HG02642 (cell line): Measurements from ENCODE around the gene FOXG1.

Experiments used
- ATAC-seq: cut with Tn5 transposase; IDR thresholded peaks from one replicate; pipeline ENCODE4 v1.9.1; 2021; ENCODE audit warnings: mild to moderate bottlenecking; ENCODE audit not compliant: unreplicated experiment, poor library complexity

The FOXG1 gene

DNA sequence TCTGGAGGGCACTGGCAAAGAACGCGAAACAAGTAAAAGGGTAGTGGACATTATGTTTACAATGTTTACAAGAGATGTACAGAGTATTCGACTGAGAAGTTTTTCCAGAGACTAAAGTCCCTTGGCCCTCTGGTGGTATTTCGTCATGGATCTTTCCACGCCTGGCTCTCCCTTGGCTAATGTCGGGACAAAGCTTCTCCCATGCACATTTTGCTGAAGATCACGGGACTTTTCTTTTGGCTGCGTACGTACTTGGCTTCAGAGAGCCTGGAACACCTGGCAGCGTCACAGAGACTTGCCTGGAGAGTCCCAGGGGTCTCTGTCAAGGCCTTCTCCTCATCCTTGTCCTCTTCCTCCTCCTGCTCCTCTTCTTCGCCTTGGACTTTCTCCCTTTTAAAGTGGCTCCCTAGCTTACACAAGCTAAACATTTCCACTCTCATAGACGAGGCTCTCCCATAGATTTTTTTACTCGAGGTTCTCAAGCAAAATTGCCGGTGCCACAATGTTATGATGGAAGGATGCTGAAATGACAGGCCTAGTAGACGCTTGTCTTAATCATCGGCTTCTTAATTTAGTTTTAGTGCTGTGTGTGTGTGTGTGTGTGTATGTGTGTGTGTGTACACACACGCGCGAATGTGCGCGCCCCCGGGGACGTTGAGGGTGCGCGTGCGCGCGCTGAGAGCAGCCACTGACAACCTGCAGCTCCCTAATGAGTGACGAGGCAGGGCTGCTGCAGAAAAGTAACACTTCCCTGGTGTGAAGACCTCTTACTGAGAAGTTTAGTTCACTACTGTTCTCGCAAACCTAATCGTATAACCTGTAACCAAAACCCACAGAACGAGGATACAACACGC is 4.9 kb upstream of the FOXG1 start:
- ATAC-seq = no peak

- ATAC-seq = no peak
Measured at GRCh38 chr14:28762303-28762954, 4.2 kb upstream of the FOXG1 start.

DNA sequence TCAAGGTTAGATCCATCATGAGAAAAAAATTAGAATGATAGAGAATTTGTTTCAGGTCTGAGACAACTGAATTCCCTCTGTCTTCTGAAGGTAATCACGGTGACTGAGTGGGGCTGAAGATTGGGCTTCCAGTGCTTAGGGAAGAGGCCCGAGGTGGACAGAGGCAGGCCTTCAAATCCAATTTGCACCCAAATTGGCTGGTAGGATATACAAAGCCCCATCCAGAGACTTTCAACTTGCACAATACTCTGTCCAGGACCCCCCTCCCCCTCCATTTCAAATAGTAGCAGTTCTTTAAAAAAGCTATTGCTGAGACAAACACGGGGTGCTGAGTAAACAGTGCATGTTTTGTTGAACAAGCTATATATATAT is 3.6 kb upstream of the FOXG1 start:
- no peak for ATAC-seq

DNA sequence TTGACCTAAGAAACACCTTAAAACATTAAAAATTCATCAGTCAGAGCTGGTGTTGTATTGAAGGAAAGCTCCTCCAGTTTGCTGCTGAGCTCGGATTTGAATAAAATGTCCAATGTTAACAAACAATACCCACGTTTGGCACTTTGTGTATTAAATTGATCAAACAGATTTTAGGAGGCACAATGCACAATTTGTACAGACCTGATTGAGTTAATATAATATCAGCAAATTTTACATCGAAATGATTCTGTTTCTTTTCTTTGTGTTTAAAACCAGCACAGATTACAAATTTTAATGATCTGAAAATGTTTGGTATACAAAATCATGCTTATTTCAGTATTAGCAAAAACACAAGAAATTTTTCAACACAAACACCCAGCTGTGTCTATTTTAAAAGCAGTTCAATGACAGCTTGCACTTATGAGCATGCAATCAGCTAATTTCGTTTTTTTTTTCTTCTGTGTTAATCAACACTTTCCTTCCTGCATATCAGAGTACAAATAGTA is 2.8 kb upstream of the FOXG1 start:
- no peak for ATAC-seq

DNA sequence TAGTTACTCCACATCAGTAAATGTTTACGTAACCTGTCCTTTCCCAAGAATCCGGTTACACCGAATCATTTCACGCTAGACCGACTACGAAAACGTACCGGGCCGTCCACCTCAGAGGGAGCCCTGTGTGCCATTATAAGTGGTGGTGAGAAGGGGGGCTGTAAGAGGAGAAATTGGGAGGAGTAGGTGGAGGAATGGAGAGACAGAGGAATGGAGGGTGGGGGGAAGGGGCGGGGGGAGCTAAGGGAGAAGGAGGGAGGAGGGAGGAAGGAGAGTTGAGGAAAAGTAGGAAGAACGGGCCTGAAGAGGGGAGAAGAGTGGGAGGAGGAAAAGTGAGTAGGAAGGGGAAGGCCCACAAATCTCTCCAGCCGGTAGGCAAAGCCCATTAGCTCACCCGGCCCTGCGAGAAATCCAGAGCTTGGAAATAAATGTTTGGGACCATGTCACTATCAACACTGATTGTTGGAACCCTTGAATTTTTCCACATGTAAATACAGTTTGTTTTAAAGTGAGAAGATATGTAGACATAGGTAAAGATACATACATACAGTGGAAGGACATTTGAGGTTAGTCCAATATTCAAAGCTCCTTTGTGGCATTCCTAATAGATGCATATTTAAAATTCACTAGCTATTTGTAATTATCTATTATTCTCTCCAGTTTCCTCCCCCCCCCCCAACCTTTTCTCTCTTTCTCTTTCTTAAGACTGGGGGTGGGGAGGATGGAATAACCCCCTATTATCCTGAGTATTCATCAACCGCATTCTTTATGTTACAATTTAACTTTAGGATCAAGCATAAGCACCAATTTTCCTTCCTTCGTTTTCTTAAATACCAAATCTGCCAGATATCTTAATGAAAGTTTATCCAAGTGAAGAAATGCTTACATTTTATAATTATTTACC is 2.1 kb upstream of the FOXG1 start:
- no peak for ATAC-seq

GRCh38 chr14:28765169-28765830 is 1.3 kb upstream of the FOXG1 start:
- no peak for ATAC-seq

DNA sequence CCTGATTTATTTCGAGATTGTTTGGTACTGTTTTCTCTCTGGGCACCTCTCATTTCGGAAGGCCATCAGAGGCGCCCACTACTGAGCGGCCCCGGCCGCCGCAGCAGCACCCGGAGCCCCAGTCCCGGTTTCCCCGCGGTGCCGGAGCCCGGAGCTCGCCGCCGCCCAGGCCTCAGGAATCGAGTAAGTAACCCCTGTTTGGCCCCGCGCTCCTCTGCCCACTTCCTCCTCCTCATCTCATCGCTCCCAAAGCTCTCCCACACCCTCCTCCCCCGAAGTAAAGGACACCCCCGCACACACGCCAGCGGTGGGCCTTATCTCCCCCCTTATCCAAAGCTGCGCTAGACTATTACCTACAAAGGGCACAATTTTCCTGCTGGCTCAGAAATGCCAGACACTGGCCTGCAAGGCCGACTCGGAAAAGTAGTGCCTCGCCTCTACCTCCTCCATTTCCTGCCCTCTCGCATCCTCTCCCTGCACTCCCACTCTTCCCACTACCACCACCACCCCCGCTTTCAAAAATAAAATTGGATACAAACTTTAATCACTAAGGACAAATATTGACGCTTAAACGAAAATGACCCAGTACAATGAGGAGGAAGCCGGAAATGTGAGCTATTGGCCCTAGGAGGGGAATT is 637 bp upstream of the FOXG1 start:
- ATAC-seq = peak; percentile 4

DNA sequence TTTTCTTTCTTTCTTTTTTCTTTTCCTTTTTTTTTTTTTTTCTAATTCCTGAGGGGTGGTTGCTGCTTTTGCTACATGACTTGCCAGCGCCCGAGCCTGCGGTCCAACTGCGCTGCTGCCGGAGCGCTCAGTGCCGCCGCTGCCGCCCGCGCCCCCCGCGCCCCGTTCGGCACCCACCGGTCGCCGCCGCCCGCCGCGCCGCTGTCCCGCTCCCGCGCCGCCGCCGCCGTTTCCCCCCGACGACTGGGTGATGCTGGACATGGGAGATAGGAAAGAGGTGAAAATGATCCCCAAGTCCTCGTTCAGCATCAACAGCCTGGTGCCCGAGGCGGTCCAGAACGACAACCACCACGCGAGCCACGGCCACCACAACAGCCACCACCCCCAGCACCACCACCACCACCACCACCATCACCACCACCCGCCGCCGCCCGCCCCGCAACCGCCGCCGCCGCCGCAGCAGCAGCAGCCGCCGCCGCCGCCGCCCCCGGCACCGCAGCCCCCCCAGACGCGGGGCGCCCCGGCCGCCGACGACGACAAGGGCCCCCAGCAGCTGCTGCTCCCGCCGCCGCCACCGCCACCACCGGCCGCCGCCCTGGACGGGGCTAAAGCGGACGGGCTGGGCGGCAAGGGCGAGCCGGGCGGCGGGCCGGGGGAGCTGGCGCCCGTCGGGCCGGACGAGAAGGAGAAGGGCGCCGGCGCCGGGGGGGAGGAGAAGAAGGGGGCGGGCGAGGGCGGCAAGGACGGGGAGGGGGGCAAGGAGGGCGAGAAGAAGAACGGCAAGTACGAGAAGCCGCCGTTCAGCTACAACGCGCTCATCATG is 654 bp downstream of the FOXG1 start:
- no peak for ATAC-seq

GRCh38 chr14:28767853-28768741 is 1.5 kb downstream of the FOXG1 start:
- ATAC-seq = no peak

- no peak for ATAC-seq
Measured at GRCh38 chr14:28769276-28769880, 2.8 kb downstream of the FOXG1 start.

- ATAC-seq = no peak
Measured at GRCh38 chr14:28770061-28770460, 3.5 kb downstream of the FOXG1 start.

DNA sequence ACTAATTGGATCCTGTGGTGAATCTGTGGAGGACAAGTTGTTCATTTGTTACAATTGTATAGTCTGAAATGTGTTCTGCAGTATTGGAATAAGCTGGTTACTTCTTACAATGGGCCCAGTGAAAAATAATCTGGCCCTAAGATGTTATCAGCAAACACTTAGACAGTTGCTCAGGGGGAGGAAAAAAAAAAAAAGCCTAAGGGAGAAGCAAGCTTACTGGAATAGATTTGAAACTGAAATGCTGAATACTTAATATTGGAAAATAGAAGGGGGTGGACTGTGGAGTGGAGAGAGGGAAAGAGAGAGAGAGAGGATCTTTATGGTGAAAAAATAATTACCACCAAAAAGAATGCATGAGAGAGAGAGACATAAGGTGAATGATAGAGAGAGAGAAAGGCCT is 4.0 kb downstream of the FOXG1 start:
- ATAC-seq = no peak

DNA sequence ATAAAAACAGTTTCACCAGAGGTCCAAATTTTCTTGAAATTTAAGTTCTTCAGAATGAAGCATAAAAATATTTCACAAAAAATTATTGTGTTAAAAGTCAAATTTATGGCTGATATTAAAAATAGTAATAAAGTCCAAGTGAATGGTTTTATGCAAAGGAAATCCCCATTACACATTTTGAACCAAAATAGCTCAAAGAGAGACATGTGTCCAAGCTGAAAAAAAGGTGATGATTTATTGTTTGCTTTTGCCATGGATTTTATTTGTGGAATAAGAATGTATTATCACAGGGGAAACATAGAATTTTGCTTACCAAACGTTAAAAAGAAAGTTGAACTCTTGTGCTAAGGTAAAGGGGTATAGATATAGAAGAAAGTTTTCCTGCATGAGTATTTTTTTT is 4.6 kb downstream of the FOXG1 start:
- no peak for ATAC-seq

- no peak for ATAC-seq
Measured at GRCh38 chr14:28772613-28773012, 6.0 kb downstream of the FOXG1 start.

- no peak for ATAC-seq
Measured at GRCh38 chr14:28773176-28773575, 6.6 kb downstream of the FOXG1 start.

GRCh38 chr14:28773861-28774691 is 7.5 kb downstream of the FOXG1 start:
- ATAC-seq = no peak
